NCI-H345 (cell line): ENCODE data around the gene HKDC1.
"Not testable (repeated sequence)": the region's sequence is repeated elsewhere in the genome, so short reads cannot be mapped to it uniquely, and the experiment has no call there.

Experiments
- DNase-seq: peaks from one replicate; lab custom pipeline; 2025; lab: John Stamatoyannopoulos, UW

Gene HKDC1

DNA sequence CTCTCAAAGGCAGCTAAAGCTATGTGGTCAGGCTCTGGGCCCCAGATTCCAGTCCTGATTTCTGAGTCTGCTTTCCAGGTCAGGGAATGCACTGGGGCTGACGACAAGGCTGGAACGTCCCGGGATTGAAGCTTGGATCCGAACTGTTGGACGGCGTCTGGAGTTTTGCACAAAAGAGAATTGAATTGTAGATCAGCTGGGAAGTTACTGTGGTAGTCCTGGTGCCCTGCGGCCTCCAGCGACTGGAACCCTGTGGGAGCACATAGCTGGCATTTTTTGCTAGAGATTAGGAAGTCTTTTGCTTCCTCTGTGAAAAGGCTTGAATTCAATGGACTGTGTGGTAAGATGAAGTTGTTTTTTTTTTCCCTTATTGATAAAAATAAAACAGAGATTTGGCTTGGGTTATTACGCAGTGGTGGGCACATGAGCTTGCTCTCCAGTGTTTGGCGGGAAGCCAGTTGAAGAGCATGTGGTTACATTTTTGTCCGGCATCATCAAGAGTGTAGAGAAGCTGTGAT is 58.4 kb downstream of the HKDC1 start, which contains the start of gene HK1:
Gene HK1, plus strand, starts transcription at position 51 of the 518 bp plus-strand sequence.
- no peak for DNase-seq

DNA sequence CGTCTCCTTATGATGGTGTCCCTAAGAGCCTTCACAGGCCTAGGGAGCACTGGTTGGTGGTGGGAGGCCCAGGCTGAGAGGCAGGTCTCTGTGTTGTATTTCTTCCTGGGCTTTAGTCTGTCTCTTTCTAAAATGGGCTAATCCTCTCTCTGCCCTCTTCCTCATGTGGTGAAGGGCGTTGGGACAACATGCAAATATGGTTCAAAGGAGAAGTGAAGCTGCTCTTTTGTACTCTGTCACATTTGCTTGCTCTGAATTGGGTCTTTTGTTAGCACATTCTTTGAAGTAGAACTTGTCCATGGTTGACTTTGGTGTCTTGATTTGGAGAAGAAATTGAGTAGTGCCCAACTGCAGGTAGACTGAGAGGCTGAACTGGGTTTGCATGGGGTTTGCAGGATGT is 59.0 kb downstream of the HKDC1 start:
- DNase-seq: no peak

DNA sequence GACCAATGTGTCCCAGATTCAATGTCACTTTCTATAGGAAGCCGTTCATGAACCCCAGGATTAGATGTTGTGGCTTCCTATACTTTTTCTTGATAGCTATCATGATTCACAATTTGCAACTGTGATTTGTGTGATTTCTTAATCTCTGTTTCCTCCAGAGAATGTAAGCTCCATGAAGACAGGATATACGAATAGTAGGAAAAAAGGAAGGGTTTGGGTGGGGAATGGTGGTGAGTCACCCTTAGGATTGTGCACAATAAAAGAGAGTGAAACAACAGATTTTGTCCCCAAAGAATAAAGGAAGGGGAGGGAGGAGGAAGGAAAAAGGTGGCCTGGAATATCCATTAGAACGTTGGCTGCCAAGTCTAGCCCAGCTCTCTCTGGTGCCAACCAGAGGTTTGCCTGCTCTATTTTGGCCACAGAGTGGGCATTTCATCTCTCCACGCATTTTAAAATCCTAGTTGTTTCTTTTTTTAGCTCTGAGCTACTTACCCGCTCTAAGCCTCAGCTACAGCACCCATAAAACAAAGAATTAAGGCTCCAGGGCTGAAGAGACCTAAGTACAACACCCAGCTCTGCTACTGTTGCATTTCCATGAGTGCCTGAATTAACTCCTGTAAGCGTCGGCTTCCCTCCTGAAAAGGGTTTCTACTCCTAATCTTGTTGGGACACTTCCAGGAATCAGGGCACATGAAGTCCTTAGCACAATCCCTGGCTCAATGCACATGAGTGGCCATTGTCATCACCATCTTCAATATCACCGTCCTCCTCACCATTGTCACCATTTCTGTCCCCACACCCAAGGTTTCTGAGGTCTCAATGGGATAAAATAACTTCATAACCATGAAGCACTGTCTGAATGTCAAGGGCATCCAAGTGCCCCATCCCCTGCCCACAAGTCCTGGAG is 61.6 kb downstream of the HKDC1 start:
- no peak for DNase-seq

DNA sequence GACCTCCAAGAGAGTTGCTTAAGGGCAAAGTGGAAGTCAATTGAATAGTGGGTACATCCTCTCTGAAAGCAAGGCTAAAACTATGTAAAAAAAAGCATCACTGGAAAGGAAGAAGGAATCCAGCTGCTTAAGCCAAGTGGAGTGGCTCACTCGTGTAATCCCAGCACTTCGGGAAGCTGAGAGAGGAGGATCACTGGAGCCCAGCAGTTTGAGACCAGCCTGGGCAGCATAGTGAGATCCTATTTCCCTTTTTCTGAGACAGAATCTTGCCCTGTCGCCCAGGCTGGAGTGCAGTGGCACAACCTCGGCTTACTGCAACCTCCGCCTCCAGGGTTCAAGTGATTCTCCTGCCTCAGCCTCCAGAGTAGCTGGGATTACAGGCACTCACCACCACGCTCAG is 64.3 kb downstream of the HKDC1 start:
- DNase-seq: not testable (repeated sequence)

DNA sequence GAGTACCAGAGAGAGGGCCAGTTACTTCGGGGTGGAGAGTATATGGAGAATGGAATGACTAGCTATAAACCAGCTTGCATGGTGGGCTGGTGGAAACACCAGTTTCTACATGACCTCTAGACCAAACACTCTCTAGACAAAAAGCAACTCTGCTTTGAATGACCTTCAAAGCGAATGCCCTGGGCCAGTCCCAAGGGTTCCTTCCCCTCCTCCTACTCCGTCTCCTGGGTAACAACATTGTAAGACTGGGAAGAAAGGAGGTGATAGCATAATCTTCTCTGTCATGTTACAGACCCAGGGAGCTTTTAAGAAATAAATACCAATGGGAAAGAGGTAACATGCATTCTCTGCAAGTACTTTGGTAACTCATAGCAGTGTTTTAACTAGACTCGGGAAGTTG is 65.6 kb downstream of the HKDC1 start:
- DNase-seq: no peak

DNA sequence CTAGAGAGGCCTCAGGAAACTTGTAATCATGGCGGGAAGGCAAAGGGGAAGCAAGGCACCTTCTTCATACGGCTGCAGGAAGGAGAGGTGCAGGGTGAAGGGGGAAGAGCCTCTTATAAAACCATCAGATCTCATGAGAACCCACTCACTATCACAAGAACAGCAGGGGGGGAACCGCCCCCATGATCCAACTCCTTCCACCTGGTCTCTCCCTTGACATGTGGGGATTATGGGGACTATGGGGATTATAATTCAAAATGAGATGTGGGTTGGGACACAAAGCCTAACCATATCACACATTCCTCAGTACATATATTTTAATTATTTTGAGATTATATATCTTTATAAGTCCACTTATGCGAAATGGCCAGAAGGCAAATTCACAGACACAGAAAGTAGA is 67.0 kb downstream of the HKDC1 start:
- DNase-seq: no peak

DNA sequence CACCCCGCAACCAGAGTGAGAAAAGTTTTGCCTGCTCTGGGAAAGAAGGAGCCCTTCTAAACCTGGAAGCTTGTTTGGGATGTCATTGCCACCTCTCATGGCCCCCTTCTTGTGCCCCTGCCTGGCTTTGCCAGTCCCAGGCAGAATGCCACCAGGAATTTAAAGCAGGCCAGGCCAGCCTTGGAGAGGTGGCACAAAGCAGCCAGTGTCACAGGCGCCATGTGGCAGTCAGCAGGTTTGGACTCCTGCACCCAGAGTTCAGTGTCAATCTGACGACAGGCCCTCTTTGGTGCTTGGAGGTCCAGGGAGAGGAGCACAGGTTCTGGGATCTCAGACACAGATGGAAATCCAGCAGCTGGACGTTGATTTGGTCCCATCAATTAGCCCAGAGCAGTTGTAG is 70.9 kb downstream of the HKDC1 start:
- no peak for DNase-seq

DNA sequence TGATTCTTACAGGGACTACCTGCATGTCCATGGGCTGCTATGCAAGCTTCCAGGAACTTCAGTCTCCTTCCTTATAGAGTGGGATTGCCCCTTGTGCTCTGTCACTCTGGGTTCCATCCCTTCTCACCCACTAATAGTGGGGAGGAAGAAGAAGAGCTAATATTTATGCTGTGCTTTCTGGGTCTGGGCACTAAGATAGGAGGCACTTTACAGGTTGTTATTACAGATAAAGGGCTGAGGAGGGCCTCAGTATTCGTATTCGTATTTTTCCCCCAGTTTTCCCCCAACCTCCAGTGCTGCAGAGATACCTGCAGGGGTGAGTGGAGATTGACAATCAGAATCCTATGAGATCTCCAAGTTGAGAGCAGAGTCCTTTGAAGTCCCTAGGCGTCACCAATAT is 72.3 kb downstream of the HKDC1 start:
- DNase-seq: no peak

DNA sequence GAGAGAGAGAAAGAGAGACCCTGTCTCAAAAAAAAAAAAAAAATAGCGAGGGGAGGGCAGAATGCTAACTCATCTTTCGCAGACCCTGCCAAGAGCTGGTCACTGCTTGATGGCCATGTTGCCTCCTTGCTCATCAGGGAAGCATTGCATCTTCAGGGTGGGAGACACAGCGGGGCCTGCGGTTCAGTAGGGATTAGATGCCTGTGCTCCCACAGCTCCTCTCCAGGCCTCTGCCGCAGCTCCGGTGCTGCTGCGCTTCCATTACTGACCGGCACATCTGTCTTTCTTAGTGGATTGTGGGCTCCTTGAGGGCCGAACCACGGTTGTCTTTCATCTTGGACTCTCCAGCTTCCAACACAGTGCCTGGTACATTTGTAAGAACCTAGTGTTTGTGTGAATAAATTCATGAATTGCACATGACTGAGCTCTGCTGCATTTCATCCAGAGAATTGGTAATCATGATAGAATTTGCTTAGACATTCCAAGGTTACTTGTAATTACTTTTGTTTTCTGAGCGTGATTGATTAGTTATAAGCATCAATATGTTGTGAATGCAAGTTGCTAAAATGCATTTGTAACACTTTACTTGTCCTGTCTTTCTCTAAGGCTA is 75.0 kb downstream of the HKDC1 start:
- no peak for DNase-seq

DNA sequence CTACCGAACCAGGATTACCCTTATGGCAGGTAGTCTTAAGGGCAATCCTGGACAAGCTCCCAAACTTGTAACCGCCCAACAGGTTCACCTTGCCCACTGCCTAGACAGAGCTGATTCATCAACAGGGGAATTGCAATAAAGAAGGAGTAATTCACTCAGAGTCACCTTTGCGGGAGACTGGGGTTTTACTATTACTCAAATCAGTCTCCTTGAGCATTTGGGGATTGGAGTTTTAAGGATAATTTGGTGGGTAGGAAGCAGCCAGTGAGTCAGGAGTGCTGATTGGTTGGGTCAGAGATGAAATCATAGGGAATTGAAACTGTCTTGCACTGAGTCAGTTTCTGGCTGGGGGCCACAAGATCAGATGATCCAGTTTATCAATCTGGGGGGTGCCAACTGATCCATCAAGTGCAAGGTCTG is 83.5 kb downstream of the HKDC1 start:
- DNase-seq: no peak

DNA sequence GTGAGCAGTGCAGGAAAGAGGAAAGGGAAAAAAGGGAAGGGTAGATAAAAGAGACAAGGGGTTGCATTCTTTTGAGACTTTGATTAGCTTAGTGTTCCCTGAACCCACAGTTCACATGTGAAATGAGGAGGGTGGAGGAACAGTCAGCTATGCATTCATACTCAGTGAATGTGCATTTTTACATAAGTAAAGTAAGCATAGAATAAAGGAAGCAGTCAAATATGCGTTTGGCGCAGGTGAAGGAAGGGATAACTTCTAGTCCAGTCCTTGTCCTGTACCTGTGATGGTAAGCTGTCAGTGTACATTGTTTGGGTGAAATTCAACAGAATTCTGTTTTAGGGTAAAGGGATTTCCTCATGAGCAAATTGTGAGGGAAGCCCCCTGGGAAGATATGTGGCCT is 86.3 kb downstream of the HKDC1 start:
- DNase-seq: no peak

DNA sequence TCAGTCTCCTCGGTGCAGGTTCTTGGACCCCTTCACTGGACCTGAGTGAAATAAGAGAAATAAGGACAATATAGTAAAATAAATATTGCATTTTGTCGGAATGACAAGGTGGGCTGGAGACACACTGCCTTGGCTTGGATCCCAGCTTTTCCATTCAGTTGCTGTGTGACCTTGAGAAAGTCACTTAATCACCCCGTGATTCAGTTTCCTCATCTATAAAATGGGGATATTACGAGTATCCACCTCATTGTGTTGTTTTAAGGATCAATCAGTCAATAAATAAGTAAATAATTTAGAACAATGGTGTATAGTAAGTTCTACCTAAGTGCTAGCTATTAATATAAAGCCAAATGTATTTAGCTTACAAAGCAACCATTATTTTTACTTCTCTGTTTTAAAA is 87.3 kb downstream of the HKDC1 start:
- DNase-seq: no peak

DNA sequence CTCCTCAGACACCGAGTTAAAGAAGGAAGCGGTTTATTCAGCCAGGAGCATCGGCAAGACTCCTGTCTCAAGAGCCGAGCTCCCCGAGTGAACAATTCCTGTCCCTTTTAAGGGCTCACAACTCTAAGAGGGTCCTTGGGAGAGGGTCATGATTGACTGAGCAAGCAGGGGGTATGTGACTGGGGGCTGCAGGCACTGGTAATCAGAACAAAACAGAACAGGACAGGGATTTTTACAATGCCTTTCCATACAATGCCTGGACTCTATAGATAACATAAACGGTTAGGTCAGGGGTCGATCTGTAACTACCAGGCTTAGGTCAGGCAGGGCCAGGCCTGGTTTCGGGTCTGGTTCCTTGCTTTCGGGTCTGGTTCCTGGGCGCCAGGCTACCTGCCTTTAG is 88.2 kb downstream of the HKDC1 start:
- DNase-seq: not testable (repeated sequence)

DNA sequence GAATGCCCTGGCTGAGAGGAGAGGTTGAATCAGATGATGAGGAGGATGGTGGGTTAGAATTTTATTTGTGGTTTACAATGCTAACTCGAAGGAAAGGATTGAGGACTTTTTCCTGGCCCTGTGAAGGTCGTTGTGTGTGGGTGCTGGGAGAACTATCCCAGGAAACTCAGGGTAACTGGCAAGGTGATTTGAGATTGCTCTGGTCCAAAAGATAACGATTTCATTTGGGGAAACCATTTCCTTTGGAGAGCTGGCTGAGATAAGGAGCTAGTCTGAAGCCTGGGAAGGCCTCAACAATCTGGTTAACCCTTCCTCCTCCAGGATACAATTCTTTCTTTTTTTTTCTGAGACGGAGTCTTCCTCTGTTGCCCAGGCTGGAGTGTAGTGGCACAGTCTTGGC is 91.2 kb downstream of the HKDC1 start:
- DNase-seq: no peak

DNA sequence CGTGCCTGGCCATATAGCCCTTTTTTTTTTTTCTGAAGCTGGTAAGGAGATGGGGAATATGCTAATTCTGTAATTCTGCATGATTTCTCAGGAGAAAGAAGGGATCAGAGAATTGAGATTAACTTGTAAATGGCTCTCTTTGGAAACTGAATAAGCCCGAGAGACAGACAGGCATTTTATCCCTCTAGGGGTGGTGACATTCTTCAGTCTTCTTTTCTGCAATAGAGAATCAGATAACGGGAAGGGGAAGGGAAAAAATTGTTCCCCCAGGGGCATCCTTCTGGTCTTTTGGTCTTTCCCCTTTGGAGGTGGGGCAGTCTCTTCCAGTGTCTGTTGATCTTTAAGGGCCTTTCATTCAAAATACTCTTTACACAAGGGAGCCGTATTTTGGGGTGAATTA is 92.4 kb downstream of the HKDC1 start:
- no peak for DNase-seq

DNA sequence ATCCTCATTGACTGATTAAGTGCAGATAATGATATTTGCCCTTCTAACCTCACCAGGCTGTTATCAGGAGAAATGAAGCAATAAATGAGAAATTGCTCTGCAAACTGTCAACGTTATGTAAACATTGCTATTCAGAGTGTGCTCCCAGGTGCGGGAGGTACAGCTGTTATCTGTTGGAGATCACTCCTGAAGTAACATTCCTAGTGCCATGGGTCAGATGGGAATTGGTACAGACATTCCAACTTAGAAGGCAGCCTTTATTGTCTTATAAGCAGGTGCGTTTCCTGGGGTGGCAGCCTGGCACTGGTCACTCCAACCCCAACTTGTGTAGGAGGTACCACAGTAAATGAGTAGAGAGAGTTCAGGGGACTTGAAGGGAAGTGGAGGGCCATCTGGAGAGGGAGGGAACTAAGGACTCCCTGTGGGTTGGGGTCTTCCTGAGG is 95.0 kb downstream of the HKDC1 start:
- no peak for DNase-seq

DNA sequence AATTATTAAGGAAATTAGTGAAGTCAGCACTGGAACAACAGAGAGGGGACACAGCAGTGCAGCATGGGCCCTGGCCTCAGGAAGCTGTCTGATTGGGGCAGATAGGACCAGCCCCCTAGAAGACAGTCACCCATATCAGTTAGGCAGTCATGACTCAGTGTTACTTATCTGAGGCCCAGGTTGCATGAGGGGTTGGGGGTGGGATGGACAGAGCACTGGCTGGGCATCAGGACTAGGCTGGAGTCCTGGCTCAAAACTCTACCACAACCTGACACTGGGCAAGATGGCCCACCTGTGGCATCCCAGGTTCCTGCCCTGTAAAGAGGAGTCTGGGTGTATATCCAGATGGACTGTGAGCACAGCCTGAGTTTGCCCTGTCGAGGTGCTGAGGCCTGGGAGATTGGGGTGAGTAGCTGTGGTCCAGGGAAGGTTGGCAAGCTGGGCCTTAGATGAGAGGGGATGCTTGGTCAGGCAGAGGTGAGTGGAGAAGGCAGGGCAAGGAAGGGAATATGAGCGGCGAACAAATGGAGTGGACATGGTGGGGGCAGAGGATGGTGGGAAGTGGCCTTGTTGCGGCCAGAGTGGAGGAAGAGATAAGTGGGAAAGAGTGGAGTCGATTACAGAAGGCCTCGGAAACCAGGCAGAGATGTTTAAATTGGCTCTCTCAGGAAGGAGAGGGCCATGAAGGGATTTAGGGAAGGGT is 95.6 kb downstream of the HKDC1 start:
- no peak for DNase-seq

DNA sequence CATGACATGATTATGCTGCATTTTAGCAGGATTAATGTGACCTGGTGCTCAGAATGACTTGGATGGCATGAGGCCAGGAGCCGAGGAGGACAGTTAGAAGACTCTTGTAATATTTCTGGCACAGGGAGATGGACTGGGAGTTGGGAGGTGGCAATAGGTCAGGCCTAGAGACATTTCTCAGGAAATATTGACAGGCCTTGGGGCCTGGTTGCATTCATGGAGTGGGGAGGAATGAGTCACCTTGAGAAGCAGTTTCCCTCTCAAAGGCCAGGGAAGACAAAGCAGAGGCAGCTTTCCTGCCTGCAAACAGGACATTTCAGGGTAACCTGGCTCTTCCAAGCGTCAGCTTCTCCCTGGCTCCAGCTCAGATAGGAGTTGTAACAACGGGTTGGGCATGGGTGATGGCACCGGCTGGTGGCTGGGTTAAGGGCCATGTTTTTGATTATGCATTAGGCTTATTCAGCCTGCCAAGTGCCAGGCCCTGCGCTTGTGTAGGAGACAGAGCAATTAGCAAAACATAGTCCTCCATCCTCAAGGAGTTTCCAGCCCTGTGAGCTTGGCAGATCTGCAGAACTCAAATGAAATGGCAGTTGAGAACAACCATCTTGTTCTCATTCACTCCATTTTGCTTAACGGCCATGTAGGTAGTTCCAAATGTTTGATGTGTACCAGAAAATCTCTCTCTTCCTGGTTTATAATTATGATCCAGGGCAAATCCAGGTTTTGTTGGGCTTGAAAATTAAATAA is 96.4 kb downstream of the HKDC1 start:
- DNase-seq: no peak
